ENCODE measurements around the gene EN1. TPM values are rescaled to one million over a fixed set of nuclear protein-coding genes. Genes with fewer than 3 reads are reported as not detected.

The EN1 gene
- total RNA-seq, 4 donors from 2014 or later, result 7.3 to 16.7 (median 11.8) TPM

DNA sequence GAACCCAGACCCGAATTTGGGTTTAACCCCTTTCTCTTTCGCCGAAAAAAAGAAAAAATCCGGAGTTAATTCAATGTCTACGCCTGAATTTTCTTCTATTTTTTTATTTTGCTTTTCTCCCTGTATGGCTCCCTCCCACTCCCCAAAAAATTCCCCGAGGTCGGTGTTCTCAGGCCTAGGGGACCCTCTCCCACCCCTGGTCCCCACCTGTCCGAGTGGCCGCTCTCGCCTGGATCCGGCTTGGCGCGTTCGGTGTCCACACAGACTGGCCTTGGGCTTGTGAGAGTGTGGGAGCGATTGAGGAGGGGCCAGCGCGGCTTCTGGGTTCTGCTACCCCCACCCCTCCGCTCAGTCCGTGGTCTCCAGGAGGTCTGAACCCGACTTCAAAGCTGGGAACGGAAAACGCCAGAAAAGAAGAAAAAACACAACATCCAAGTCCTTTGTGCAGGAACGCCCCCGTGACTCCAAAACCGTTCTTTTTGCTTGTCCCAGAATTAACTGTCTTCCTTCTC lies 5.7 kb upstream of the EN1 start:
- H3K27me3 ChIP-seq, result peaks cover 100% of the 10 kb centered on the region
- peaks cover 28% of the 10 kb centered on the region for H3K4me1 ChIP-seq
- H3K27ac ChIP-seq, result peak overlapping the region; percentile 30
- 50% methylated on average over 25 of the region's 25 CpGs for WGBS
- H3K4me3 ChIP-seq, result peak overlapping the region; percentile 30
- no peak for DNase-seq (ENCODE audit: low spot score in 2 of 2)
- TF ChIP-seq POLR2AphosphoS5 (IDR thresholded peaks at IDR 0.05) (no peak), EP300 (IDR thresholded peaks at IDR 0.05) (no peak), POLR2A (IDR thresholded peaks at IDR 0.05) (no peak)
- TF ChIP-seq, protein P1, sequence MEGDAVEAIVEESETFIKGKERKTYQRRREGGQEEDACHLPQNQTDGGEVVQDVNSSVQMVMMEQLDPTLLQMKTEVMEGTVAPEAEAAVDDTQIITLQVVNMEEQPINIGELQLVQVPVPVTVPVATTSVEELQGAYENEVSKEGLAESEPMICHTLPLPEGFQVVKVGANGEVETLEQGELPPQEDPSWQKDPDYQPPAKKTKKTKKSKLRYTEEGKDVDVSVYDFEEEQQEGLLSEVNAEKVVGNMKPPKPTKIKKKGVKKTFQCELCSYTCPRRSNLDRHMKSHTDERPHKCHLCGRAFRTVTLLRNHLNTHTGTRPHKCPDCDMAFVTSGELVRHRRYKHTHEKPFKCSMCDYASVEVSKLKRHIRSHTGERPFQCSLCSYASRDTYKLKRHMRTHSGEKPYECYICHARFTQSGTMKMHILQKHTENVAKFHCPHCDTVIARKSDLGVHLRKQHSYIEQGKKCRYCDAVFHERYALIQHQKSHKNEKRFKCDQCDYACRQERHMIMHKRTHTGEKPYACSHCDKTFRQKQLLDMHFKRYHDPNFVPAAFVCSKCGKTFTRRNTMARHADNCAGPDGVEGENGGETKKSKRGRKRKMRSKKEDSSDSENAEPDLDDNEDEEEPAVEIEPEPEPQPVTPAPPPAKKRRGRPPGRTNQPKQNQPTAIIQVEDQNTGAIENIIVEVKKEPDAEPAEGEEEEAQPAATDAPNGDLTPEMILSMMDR (IDR thresholded peaks at IDR 0.05), result no peak
- no peaks in the 10 kb centered on the region for H3K9me3 ChIP-seq
- H3K36me3 ChIP-seq, result no peaks in the 10 kb centered on the region

DNA sequence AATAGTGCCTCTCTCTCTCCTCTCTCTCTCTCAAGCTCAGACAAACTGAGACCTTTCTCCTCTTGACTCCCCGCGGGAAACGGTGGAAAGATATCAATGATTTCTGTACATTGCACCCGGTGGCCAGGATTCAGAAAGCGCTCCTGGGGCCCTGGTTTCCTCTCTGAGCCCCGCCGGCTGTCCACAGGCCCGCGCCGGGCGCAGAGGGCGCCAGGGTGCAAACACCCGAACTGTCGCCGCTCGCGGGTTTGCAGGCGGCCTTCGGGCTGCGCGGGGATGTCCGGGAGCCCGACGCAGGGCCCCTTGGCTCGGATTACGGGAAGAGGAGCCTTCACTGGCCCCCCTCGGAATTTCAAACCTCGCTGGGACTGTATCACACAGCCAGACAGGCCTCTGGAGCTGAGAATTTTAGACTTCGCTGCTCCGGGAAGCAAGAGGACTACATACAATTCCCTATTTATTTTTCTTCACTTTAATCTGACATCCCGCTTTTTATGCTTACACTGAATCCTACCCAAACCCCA lies 5.2 kb upstream of the EN1 start:
- peak overlapping the region; percentile 30 for H3K4me3 ChIP-seq
- peaks cover 100% of the 10 kb centered on the region for H3K27me3 ChIP-seq
- peak overlapping the region; percentile 39 for H3K27ac ChIP-seq
- TF ChIP-seq POLR2A (IDR thresholded peaks at IDR 0.05), result no peak
- TF ChIP-seq, protein P1 (IDR thresholded peaks at IDR 0.05), result no peak
- TF ChIP-seq POLR2AphosphoS5 (IDR thresholded peaks at IDR 0.05), result no peak
- no peak for TF ChIP-seq EP300 (IDR thresholded peaks at IDR 0.05)
- H3K36me3 ChIP-seq, result no peaks in the 10 kb centered on the region
- H3K4me1 ChIP-seq, result peaks cover 32% of the 10 kb centered on the region
- no peaks in the 10 kb centered on the region for H3K9me3 ChIP-seq
- DNase-seq (ENCODE audit: low spot score in 2 of 2), result no peak
- WGBS, result 36% methylated on average over 30 of the region's 31 CpGs

GRCh38 chr2:118851650-118852049 lies 4.2 kb upstream of the EN1 start:
- no peaks in the 10 kb centered on the region for H3K36me3 ChIP-seq
- no peak overlapping the region for H3K4me3 ChIP-seq
- DNase-seq (ENCODE audit: low spot score in 2 of 2), result peak in 1 of 2 donors; percentile 76
- H3K4me1 ChIP-seq, result peaks cover 34% of the 10 kb centered on the region
- H3K9me3 ChIP-seq, result no peaks in the 10 kb centered on the region
- H3K27ac ChIP-seq, result no peak overlapping the region
- TF ChIP-seq POLR2AphosphoS5 (IDR thresholded peaks at IDR 0.05) (no peak), EP300 (IDR thresholded peaks at IDR 0.05) (no peak), POLR2A (IDR thresholded peaks at IDR 0.05) (no peak)
- TF ChIP-seq, protein P1 (IDR thresholded peaks at IDR 0.05), result no peak
- 69% methylated on average over 17 of the region's 17 CpGs for WGBS
- peaks cover 99% of the 10 kb centered on the region for H3K27me3 ChIP-seq

- Histone ChIP-seq H3K4me3 (peak overlapping the region; percentile 72), H3K27ac (peak overlapping the region; percentile 72), H3K36me3 (no peaks in the 10 kb centered on the region), H3K27me3 (peaks cover 99% of the 10 kb centered on the region), H3K4me1 (peaks cover 37% of the 10 kb centered on the region), H3K9me3 (no peaks in the 10 kb centered on the region)
- WGBS, result 57% methylated on average over 9 of the region's 9 CpGs
- no peak for DNase-seq (ENCODE audit: low spot score in 2 of 2)
- TF ChIP-seq, protein P1 (IDR thresholded peaks at IDR 0.05), result no peak
- TF ChIP-seq EP300 (IDR thresholded peaks at IDR 0.05), result no peak
- no peak for TF ChIP-seq POLR2A (IDR thresholded peaks at IDR 0.05)
- no peak for TF ChIP-seq POLR2AphosphoS5 (IDR thresholded peaks at IDR 0.05)
Observed at GRCh38 chr2:118850901-118851415, 3.5 kb upstream of the EN1 start.

DNA sequence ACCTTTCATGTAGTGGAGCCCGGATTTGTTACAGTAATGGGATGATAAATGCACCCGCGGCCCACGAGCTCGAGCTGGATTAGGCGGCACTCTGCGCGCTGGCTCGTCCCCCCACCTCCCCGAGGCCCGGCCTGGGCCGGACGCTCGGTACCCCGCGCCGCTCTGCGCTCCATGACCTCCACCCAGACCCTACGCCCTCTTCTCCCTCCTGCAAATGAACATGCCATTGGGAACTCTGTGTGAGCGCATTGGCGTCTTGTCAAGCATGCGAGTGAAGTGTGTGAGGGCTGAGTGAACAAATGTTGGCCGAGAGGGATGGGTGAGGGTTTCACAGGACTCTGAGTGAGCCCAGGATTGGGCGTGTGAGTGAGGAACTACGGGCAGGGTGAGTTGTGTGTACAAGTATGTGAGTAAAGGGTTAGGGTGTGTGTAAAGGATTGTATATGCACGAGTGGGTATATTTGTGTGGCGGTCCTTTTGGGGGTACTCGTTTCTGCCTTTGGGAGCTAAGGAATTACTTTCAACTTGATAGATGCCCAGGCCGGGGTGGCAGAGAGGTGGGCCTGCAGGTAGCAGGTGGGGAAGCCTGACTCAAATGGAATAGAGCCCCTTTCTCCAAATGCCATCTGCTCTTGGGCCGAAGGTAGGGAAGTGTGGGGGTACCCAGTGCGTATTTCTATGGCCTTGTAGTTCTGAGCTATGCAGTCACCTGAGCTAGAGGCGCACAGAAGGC lies 2.9 kb upstream of the EN1 start:
- H3K27me3 ChIP-seq, result peaks cover 99% of the 10 kb centered on the region
- WGBS, result 57% methylated on average over 32 of the region's 32 CpGs
- H3K9me3 ChIP-seq, result no peaks in the 10 kb centered on the region
- peak overlapping the region; percentile 72 for H3K27ac ChIP-seq
- peak overlapping the region; percentile 72 for H3K4me3 ChIP-seq
- peaks cover 37% of the 10 kb centered on the region for H3K4me1 ChIP-seq
- H3K36me3 ChIP-seq, result no peaks in the 10 kb centered on the region
- TF ChIP-seq POLR2A (IDR thresholded peaks at IDR 0.05) (no peak), POLR2AphosphoS5 (IDR thresholded peaks at IDR 0.05) (no peak), EP300 (IDR thresholded peaks at IDR 0.05) (no peak)
- TF ChIP-seq, protein P1 (IDR thresholded peaks at IDR 0.05), result no peak
- DNase-seq (ENCODE audit: low spot score in 2 of 2), result no peak
